Loucy (cell line): ENCODE results near the gene CD300LG.

Experiments used
- H2AFZ ChIP-seq: fragments of 200-600 bp; sonication (generic); 2 replicates; pipeline ENCODE4 v1.6.0; 2016; ENCODE audit warnings: antibody characterized with exemption, mild to moderate bottlenecking, low read length, moderate library complexity
- H3F3A ChIP-seq: fragments of 200-600 bp; 2 replicates; pipeline ENCODE4 v1.6.0; 2016; ENCODE audit warnings: antibody characterized with exemption, low read depth, mild to moderate bottlenecking
- H3K27me3 ChIP-seq: fragments of 200-600 bp; sonication (generic); 2 replicates; pipeline ENCODE4 v1.6.1; 2014; ENCODE audit warnings: low read length, mild to moderate bottlenecking; ENCODE audit not compliant: insufficient read depth, poor library complexity, severe bottlenecking
- H3K36me3 ChIP-seq: fragments of 200-600 bp; sonication (generic); 2 replicates; pipeline ENCODE4 v1.6.1; 2016; ENCODE audit warnings: low read length; ENCODE audit not compliant: insufficient read depth
- H3K4me1 ChIP-seq: fragments of 200-600 bp; sonication (generic); 2 replicates; pipeline ENCODE4 v1.5.1; 2014; ENCODE audit warnings: low read length, mild to moderate bottlenecking; ENCODE audit not compliant: insufficient read depth, poor library complexity, severe bottlenecking
- H3K4me2 ChIP-seq: fragments of 200-600 bp; sonication (generic); 2 replicates; pipeline ENCODE4 v1.6.0; 2014; ENCODE audit warnings: antibody characterized with exemption, low read length, low read depth, mild to moderate bottlenecking; ENCODE audit not compliant: poor library complexity, severe bottlenecking
- H3K4me3 ChIP-seq: fragments of 200-600 bp; sonication (generic); 2 replicates; pipeline ENCODE4 v1.5.1; 2014; ENCODE audit warnings: low read length, mild to moderate bottlenecking, mixed read lengths; ENCODE audit not compliant: poor library complexity, severe bottlenecking
- H3K79me2 ChIP-seq: fragments of 200-600 bp; sonication (generic); 2 replicates; pipeline ENCODE4 v1.6.1; 2014; ENCODE audit warnings: low read length; ENCODE audit not compliant: insufficient read depth
- H3K9ac ChIP-seq: fragments of 200-600 bp; sonication (generic); 2 replicates; pipeline ENCODE4 v1.6.0; 2014; ENCODE audit warnings: mild to moderate bottlenecking, low read depth, low read length, moderate library complexity; ENCODE audit not compliant: poor library complexity, severe bottlenecking
- H3K9me2 ChIP-seq: fragments of 200-600 bp; sonication (generic); replicated peaks from 2 replicates; pipeline ENCODE4 v1.6.1; 2016; ENCODE audit warnings: low read depth, low read length, mixed read lengths
- H3K9me3 ChIP-seq: fragments of 200-600 bp; sonication (generic); 2 replicates; pipeline ENCODE4 v1.6.1; 2014; ENCODE audit warnings: mild to moderate bottlenecking, antibody characterized with exemption, low read length, low read depth; ENCODE audit not compliant: insufficient read depth
- H4K20me1 ChIP-seq: fragments of 200-600 bp; sonication (generic); 2 replicates; pipeline ENCODE4 v1.6.0; 2014; ENCODE audit warnings: antibody characterized with exemption, low read length, mild to moderate bottlenecking; ENCODE audit not compliant: insufficient read depth, poor library complexity, severe bottlenecking
- CTCF ChIP-seq: fragments of 200-600 bp; sonication (generic); conservative IDR thresholded peaks from 2 replicates; pipeline ENCODE4 v1.5.1; 2014; ENCODE audit warnings: mild to moderate bottlenecking, antibody characterized with exemption, low read length
- EZH2phosphoT487 ChIP-seq: fragments of 200-600 bp; IDR thresholded peaks from 2 replicates; pipeline ENCODE4 v1.6.1; 2018; ENCODE audit warnings: antibody characterized with exemption, mild to moderate bottlenecking, moderate library complexity, borderline replicate concordance

The CD300LG gene

GRCh38 chr17:43810823-43811222 is 36.2 kb upstream of the CD300LG start:
- no peaks in the 10 kb centered on the region for H3K79me2 ChIP-seq
- TF ChIP-seq EZH2phosphoT487 (no peak), CTCF (no peak)
- no peaks in the 10 kb centered on the region for H3K9me3 ChIP-seq
- no peaks in the 10 kb centered on the region for H3K9me2 ChIP-seq
- H3K4me1 ChIP-seq: no peaks in the 10 kb centered on the region
- no peaks in the 10 kb centered on the region for H3F3A ChIP-seq
- no peak overlapping the region for H3K9ac ChIP-seq
- no peak overlapping the region for H3K4me3 ChIP-seq
- no peaks in the 10 kb centered on the region for H4K20me1 ChIP-seq
- H3K27me3 ChIP-seq: no peaks in the 10 kb centered on the region
- no peak overlapping the region for H2AFZ ChIP-seq
- H3K36me3 ChIP-seq: no peaks in the 10 kb centered on the region
- H3K4me2 ChIP-seq: no peak overlapping the region

DNA sequence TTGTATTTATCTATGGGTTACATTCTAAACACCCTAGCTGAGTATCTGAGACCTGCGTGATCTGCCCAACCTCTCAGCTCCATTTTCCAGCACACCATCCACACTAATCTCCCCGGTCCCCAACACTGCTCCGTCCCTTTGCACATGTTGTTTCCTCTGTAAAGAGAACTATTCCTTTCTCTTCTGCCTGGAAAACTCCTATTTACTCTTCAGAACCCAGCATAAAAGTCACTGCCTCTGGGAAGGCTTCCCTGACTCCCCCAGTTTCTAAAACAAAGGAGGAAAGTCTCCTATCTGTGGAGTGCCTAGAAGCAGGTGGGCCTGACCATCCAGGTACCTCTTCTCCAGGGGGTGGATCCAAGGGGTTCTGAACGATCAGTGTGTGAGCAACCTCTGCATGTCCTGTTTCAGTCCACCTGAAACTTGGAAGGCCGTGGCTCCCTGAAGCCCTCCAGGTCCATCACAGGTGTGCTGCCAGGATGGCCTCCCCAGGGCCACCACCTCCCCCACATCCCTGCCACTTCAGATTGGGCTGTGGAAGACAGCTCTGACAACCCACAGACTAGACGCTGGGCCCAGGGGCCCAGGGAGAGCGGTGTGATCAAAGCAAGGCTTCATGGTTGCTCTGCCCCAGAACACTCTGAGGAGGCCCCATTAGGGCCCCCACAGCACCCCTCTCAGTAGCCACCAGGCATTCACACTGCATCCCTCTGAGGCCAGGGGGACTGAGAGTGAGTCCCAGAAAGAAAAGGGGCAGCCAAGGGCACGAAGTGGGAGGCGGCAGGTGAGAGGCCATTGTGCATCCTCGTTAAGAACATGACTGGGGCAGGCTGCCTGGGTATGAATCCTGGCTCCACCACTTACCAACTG is 34.3 kb upstream of the CD300LG start:
- Histone ChIP-seq H3K36me3 (no peaks in the 10 kb centered on the region), H3K9ac (no peak overlapping the region), H3K9me3 (no peaks in the 10 kb centered on the region), H3K27me3 (no peaks in the 10 kb centered on the region), H4K20me1 (no peaks in the 10 kb centered on the region), H2AFZ (no peak overlapping the region), H3K9me2 (no peaks in the 10 kb centered on the region), H3K4me1 (no peaks in the 10 kb centered on the region), H3K4me3 (no peak overlapping the region), H3K79me2 (no peaks in the 10 kb centered on the region), H3F3A (no peaks in the 10 kb centered on the region), H3K4me2 (no peak overlapping the region)
- TF ChIP-seq EZH2phosphoT487 (no peak), CTCF (no peak)

- no peak for TF ChIP-seq CTCF
- no peak overlapping the region for H2AFZ ChIP-seq
- H3K9me2 ChIP-seq: no peaks in the 10 kb centered on the region
These were observed 33.6 kb upstream of the CD300LG start for GRCh38 chr17:43813386-43813785.

More at GRCh38 chr17:43813386-43813785, 33.6 kb upstream of the CD300LG start:
- Histone ChIP-seq H3K79me2 (no peaks in the 10 kb centered on the region), H4K20me1 (no peaks in the 10 kb centered on the region), H3K9me3 (no peaks in the 10 kb centered on the region), H3K9ac (no peak overlapping the region), H3K36me3 (no peaks in the 10 kb centered on the region), H3K27me3 (no peaks in the 10 kb centered on the region), H3K4me2 (no peak overlapping the region), H3K4me1 (no peaks in the 10 kb centered on the region), H3F3A (no peaks in the 10 kb centered on the region), H3K4me3 (no peak overlapping the region)
